HepG2 (cell line): ENCODE results near the gene PEX7. TPM values are rescaled to one million over a fixed set of nuclear protein-coding genes. Genes with fewer than 3 reads are reported as not detected.

Experiments used
- ATF1 ChIP-seq: IDR thresholded peaks from 2 replicates; pipeline ENCODE4 v1.6.1; 2016; ENCODE audit warnings: mild to moderate bottlenecking, control low read depth
- BRF2 ChIP-seq: sonication (generic); formaldehyde crosslinking; IDR thresholded peaks from 2 replicates; pipeline ENCODE4 v1.8.1; 2022; ENCODE audit warnings: mild to moderate bottlenecking, missing genetic modification reagents
- HOXA9 ChIP-seq: sonication (generic); formaldehyde crosslinking; IDR thresholded peaks from 2 replicates; pipeline ENCODE4 v1.8.1; 2022; ENCODE audit warnings: missing genetic modification reagents, mild to moderate bottlenecking, moderate library complexity, borderline replicate concordance
- KDM5B ChIP-seq: sonication (generic); formaldehyde crosslinking; IDR thresholded peaks from 2 replicates; pipeline ENCODE4 v1.4.0; 2020; ENCODE audit warnings: missing genetic modification reagents, mild to moderate bottlenecking, borderline replicate concordance
- KMT2A ChIP-seq: sonication (generic); formaldehyde crosslinking; IDR thresholded peaks from 2 replicates; pipeline ENCODE4 v1.4.0; 2020; ENCODE audit warnings: missing genetic modification reagents
- NCOA2 ChIP-seq: sonication (generic); formaldehyde crosslinking; IDR thresholded peaks from 2 replicates; pipeline ENCODE4 v1.8.0; 2022; ENCODE audit warnings: inconsistent platforms
- NR2F1 ChIP-seq, 2 experiments: fragments of 450-650 bp in 1 of 2; formaldehyde crosslinking in 1 of 2; IDR thresholded peaks; 2 replicates each; pipeline versions ENCODE4 v1.5.0 to v1.6.1; 2016 to 2020; ENCODE audit warnings: mild to moderate bottlenecking in 1 of 2, missing compliant biosample characterization in 1 of 2, missing genetic modification reagents in 1 of 2, moderate library complexity in 1 of 2
- SMC3 ChIP-seq: IDR thresholded peaks from 2 replicates; pipeline ENCODE4 v1.6.1; 2011; ENCODE audit warnings: low read length, improper control_type of control experiment
- THYN1 ChIP-seq: sonication (generic); formaldehyde crosslinking; IDR thresholded peaks from 2 replicates; pipeline ENCODE4 v1.8.1; 2023; ENCODE audit warnings: low read depth, mild to moderate bottlenecking, moderate library complexity, missing genetic modification reagents, borderline replicate concordance
- ZBTB34 ChIP-seq: sonication (generic); formaldehyde crosslinking; IDR thresholded peaks from 2 replicates; pipeline ENCODE4 v1.8.0; 2022; ENCODE audit warnings: mild to moderate bottlenecking, missing genetic modification reagents
- ZFP91 ChIP-seq: sonication (generic); formaldehyde crosslinking; IDR thresholded peaks from 2 replicates; pipeline ENCODE4 v1.9.0; 2022; ENCODE audit warnings: missing genetic modification reagents, mild to moderate bottlenecking, borderline replicate concordance
- ZNF205 ChIP-seq: IDR thresholded peaks from 2 replicates; pipeline ENCODE4 v1.6.1; 2018; ENCODE audit warnings: missing biosample characterization, missing genetic modification reagents
- ZNF367 ChIP-seq: sonication (generic); formaldehyde crosslinking; IDR thresholded peaks from 2 replicates; pipeline ENCODE4 v1.4.0; 2020; ENCODE audit warnings: missing genetic modification reagents, borderline replicate concordance
- polyA plus RNA-seq, 8 experiments: library from polyadenylated mRNA; depleted of rRNA in 3 of 8; stranded (reverse) in 7 of 8; unstranded in 1 of 8; fragments of >200 nt; fragmentation: Illumina TruSeq in 4 of 8; extraction: Trizol in 4 of 8; gene quantifications; 2 replicates each; pipeline versions ENCODE4 v1.2.1 to v1.2.3, GENCODE V29; 2011 to 2016; ENCODE audit warnings: low read depth in 4 of 8, missing spikeins in 1 of 8, mixed read lengths in 1 of 8; ENCODE audit not compliant: insufficient read depth in 1 of 8
- total RNA-seq, 5 experiments: library from RNA; depleted of rRNA; stranded (reverse); fragments of >200 nt; fragmentation: Illumina TruSeq; extraction: Trizol; gene quantifications; 2 replicates each; pipeline ENCODE4 v1.2.3, GENCODE V29; 2016; ENCODE audit warnings: low read depth in 1 of 5
- TF ChIP-seq, protein P1 (sequence below): sonication (generic); formaldehyde crosslinking; IDR thresholded peaks from 2 replicates; pipeline ENCODE4 v1.4.0; 2020; ENCODE audit warnings: mild to moderate bottlenecking, missing genetic modification reagents
- TF ChIP-seq, protein P2 (sequence below): sonication (generic); formaldehyde crosslinking; IDR thresholded peaks from 2 replicates; pipeline ENCODE4 v1.9.0; 2021; ENCODE audit warnings: mild to moderate bottlenecking, missing genetic modification reagents
- TF ChIP-seq, protein P3 (sequence below): sonication (generic); formaldehyde crosslinking; IDR thresholded peaks from 2 replicates; pipeline ENCODE4 v1.4.0; 2020; ENCODE audit warnings: mild to moderate bottlenecking, missing genetic modification reagents

Gene PEX7
- total and polyA plus RNA-seq, 2 of the 13 experiments (the other 11 are each of a cell fraction or from before 2014, with no cell fraction given) = 0.04 to 0.53 TPM

DNA sequence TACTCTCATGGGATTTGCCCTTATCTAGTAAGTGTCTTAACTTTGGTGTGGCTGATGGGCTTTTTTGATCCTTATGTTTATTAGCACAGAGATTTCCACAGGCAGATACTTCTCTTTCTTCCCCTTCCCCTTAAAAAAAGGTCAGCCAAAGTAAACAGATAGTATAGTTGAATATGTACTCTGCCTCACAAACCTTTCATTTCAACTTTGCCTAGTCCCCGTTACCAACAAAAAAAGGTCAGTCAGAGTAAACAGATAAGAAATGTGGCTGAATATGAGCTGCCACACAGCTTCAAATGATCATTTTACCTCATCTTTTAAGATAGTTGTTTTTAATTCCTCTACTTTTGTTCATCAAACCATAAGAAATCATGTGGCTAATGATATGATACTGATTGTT, 65.6 kb downstream of the PEX7 start (continued):
- TF ChIP-seq ZBTB34 (CRISPR knock-in tag) (0 out of 2 replicates have a peak, but pooled peaks have one; percentile 24), THYN1 (CRISPR knock-in tag) (no peak), ZFP91 (CRISPR knock-in tag) (no peak), ATF1 (CRISPR knock-in tag) (0 out of 2 replicates have a peak, but pooled peaks have one; percentile 28), BRF2 (CRISPR knock-in tag) (no peak), ZNF367 (no peak), NCOA2 (CRISPR knock-in tag) (peak; percentile 59; the same call in 1 of the 2 replicates), ZNF205 (CRISPR knock-in tag) (0 out of 2 replicates have a peak, but pooled peaks have one; percentile 30), KDM5B (CRISPR knock-in tag) (no peak), SMC3 (no peak), HOXA9 (CRISPR knock-in tag) (no peak), KMT2A (CRISPR knock-in tag) (no peak), NR2F1 (CRISPR knock-in tag; IDR thresholded peaks at IDR 0.05) (peak; percentile 76 to 94)
- TF ChIP-seq, protein P1, sequence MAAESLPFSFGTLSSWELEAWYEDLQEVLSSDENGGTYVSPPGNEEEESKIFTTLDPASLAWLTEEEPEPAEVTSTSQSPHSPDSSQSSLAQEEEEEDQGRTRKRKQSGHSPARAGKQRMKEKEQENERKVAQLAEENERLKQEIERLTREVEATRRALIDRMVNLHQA (CRISPR knock-in tag) = no peak
- TF ChIP-seq, protein P2, sequence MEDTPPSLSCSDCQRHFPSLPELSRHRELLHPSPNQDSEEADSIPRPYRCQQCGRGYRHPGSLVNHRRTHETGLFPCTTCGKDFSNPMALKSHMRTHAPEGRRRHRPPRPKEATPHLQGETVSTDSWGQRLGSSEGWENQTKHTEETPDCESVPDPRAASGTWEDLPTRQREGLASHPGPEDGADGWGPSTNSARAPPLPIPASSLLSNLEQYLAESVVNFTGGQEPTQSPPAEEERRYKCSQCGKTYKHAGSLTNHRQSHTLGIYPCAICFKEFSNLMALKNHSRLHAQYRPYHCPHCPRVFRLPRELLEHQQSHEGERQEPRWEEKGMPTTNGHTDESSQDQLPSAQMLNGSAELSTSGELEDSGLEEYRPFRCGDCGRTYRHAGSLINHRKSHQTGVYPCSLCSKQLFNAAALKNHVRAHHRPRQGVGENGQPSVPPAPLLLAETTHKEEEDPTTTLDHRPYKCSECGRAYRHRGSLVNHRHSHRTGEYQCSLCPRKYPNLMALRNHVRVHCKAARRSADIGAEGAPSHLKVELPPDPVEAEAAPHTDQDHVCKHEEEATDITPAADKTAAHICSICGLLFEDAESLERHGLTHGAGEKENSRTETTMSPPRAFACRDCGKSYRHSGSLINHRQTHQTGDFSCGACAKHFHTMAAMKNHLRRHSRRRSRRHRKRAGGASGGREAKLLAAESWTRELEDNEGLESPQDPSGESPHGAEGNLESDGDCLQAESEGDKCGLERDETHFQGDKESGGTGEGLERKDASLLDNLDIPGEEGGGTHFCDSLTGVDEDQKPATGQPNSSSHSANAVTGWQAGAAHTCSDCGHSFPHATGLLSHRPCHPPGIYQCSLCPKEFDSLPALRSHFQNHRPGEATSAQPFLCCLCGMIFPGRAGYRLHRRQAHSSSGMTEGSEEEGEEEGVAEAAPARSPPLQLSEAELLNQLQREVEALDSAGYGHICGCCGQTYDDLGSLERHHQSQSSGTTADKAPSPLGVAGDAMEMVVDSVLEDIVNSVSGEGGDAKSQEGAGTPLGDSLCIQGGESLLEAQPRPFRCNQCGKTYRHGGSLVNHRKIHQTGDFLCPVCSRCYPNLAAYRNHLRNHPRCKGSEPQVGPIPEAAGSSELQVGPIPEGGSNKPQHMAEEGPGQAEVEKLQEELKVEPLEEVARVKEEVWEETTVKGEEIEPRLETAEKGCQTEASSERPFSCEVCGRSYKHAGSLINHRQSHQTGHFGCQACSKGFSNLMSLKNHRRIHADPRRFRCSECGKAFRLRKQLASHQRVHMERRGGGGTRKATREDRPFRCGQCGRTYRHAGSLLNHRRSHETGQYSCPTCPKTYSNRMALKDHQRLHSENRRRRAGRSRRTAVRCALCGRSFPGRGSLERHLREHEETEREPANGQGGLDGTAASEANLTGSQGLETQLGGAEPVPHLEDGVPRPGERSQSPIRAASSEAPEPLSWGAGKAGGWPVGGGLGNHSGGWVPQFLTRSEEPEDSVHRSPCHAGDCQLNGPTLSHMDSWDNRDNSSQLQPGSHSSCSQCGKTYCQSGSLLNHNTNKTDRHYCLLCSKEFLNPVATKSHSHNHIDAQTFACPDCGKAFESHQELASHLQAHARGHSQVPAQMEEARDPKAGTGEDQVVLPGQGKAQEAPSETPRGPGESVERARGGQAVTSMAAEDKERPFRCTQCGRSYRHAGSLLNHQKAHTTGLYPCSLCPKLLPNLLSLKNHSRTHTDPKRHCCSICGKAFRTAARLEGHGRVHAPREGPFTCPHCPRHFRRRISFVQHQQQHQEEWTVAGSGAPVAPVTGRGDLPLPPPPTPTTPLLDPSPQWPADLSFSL (CRISPR knock-in tag) = no peak
- TF ChIP-seq, protein P3, sequence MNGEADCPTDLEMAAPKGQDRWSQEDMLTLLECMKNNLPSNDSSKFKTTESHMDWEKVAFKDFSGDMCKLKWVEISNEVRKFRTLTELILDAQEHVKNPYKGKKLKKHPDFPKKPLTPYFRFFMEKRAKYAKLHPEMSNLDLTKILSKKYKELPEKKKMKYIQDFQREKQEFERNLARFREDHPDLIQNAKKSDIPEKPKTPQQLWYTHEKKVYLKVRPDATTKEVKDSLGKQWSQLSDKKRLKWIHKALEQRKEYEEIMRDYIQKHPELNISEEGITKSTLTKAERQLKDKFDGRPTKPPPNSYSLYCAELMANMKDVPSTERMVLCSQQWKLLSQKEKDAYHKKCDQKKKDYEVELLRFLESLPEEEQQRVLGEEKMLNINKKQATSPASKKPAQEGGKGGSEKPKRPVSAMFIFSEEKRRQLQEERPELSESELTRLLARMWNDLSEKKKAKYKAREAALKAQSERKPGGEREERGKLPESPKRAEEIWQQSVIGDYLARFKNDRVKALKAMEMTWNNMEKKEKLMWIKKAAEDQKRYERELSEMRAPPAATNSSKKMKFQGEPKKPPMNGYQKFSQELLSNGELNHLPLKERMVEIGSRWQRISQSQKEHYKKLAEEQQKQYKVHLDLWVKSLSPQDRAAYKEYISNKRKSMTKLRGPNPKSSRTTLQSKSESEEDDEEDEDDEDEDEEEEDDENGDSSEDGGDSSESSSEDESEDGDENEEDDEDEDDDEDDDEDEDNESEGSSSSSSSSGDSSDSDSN (CRISPR knock-in tag) = no peak
